IPS-18c (cell line): ENCODE measurements around the gene DNAJA1.

Source experiments
- H3K4me3 ChIP-seq: 2 replicates; pipeline ENCODE4 v1.7.0; 2013; ENCODE audit warnings: low read depth, mild to moderate bottlenecking, low read length, moderate library complexity; ENCODE audit not compliant: insufficient read depth
- H3K9me3 ChIP-seq: one replicate; pipeline ENCODE4 v1.6.1; 2013; ENCODE audit warnings: mild to moderate bottlenecking, low read length, moderate library complexity; ENCODE audit not compliant: control insufficient read depth, insufficient read depth

DNAJA1 gene

GRCh38 chr9:33023661-33024060, 1.4 kb upstream of the DNAJA1 start:
- peak overlapping the region; percentile 100; the same call in 1 of the 2 replicates for H3K4me3 ChIP-seq
- H3K9me3 ChIP-seq, result no peaks in the 10 kb centered on the region

GRCh38 chr9:33024126-33024965, 727 bp upstream of the DNAJA1 start:
- peak overlapping the region; percentile 100 for H3K4me3 ChIP-seq

GRCh38 chr9:33025572-33026342, 684 bp downstream of the DNAJA1 start:
- no peaks in the 10 kb centered on the region for H3K9me3 ChIP-seq
- peak overlapping the region; percentile 100 for H3K4me3 ChIP-seq

More at GRCh38 chr9:33024126-33024965, 727 bp upstream of the DNAJA1 start:
- no peaks in the 10 kb centered on the region for H3K9me3 ChIP-seq

- Histone ChIP-seq H3K4me3 (no peak overlapping the region), H3K9me3 (no peaks in the 10 kb centered on the region)
Observed at GRCh38 chr9:33029231-33029786, 4.2 kb downstream of the DNAJA1 start.

- Histone ChIP-seq H3K9me3 (no peaks in the 10 kb centered on the region), H3K4me3 (no peak overlapping the region)
Observed at GRCh38 chr9:33030285-33030684, 5.2 kb downstream of the DNAJA1 start.

GRCh38 chr9:33032292-33032691, 7.2 kb downstream of the DNAJA1 start:
- H3K9me3 ChIP-seq, result no peaks in the 10 kb centered on the region
- H3K4me3 ChIP-seq, result no peak overlapping the region

GRCh38 chr9:33032865-33033264, 7.8 kb downstream of the DNAJA1 start:
- H3K9me3 ChIP-seq, result no peaks in the 10 kb centered on the region
- no peak overlapping the region for H3K4me3 ChIP-seq

GRCh38 chr9:33040792-33041431, 15.8 kb downstream of the DNAJA1 start:
- no peaks in the 10 kb centered on the region for H3K9me3 ChIP-seq
- H3K4me3 ChIP-seq, result no peak overlapping the region

- no peak overlapping the region for H3K4me3 ChIP-seq
- H3K9me3 ChIP-seq, result no peaks in the 10 kb centered on the region
Observed at GRCh38 chr9:33041432-33042188, 16.5 kb downstream of the DNAJA1 start.

GRCh38 chr9:33042473-33042872, 17.4 kb downstream of the DNAJA1 start:
- no peaks in the 10 kb centered on the region for H3K9me3 ChIP-seq
- H3K4me3 ChIP-seq, result no peak overlapping the region

- Histone ChIP-seq H3K9me3 (no peaks in the 10 kb centered on the region), H3K4me3 (peak overlapping the region; percentile 64; the same call in 1 of the 2 replicates)
Observed at GRCh38 chr9:33043671-33044070, 18.6 kb downstream of the DNAJA1 start.

GRCh38 chr9:33044162-33044673, 19.1 kb downstream of the DNAJA1 start:
- Histone ChIP-seq H3K9me3 (no peaks in the 10 kb centered on the region), H3K4me3 (peak overlapping the region; percentile 64)

GRCh38 chr9:33044677-33045282, 19.7 kb downstream of the DNAJA1 start:
- no peaks in the 10 kb centered on the region for H3K9me3 ChIP-seq
- peak overlapping the region; percentile 64 for H3K4me3 ChIP-seq

GRCh38 chr9:33046061-33046460, 21.0 kb downstream of the DNAJA1 start:
- Histone ChIP-seq H3K9me3 (no peaks in the 10 kb centered on the region), H3K4me3 (no peak overlapping the region)

- no peak overlapping the region for H3K4me3 ChIP-seq
- H3K9me3 ChIP-seq, result no peaks in the 10 kb centered on the region
Observed at GRCh38 chr9:33048054-33048465, 23.0 kb downstream of the DNAJA1 start.

- Histone ChIP-seq H3K9me3 (no peaks in the 10 kb centered on the region), H3K4me3 (no peak overlapping the region)
Observed at GRCh38 chr9:33049680-33050361, 24.7 kb downstream of the DNAJA1 start.
